ENCODE data around the gene SEMA6C. TPM values are rescaled to one million over a fixed set of nuclear protein-coding genes. Genes with fewer than 3 reads are reported as not detected.

The SEMA6C gene
- total and polyA plus RNA-seq, 2 of the 13 experiments (the other 11 are each of a cell fraction or from before 2014, with no cell fraction given) = 1.4 to 2.9 TPM

GRCh38 chr1:151124763-151125403 is 21.5 kb downstream of the SEMA6C start (continued):
- TF ChIP-seq ZNF563 (CRISPR knock-in tag; IDR thresholded peaks at IDR 0.05) (no peak), THAP8 (CRISPR knock-in tag; IDR thresholded peaks at IDR 0.05; ENCODE audit: borderline replicate concordance) (no peak), SRSF1 (optimal IDR thresholded peaks at IDR 0.05; ENCODE audit: low read depth, low read length) (no peak), NFKBIZ (CRISPR knock-in tag; IDR thresholded peaks at IDR 0.05) (no peak), EP300 (IDR thresholded peaks at IDR 0.05; ENCODE audit: low read depth in 2 of 2, low read length in 2 of 2) (0 out of 4 replicates have a peak, but pooled peaks of 1 of the 2 experiments have one; percentile 9), EP300 (CRISPR knock-in tag; IDR thresholded peaks at IDR 0.05; ENCODE audit: borderline replicate concordance) (no peak), ZNF644 (CRISPR knock-in tag; IDR thresholded peaks at IDR 0.05; ENCODE audit: low read depth) (peak; percentile 63; the same call in 1 of the 2 replicates), MIXL1 (CRISPR knock-in tag; IDR thresholded peaks at IDR 0.05) (no peak; the same call in 1 of the 2 replicates), NCOA2 (CRISPR knock-in tag; IDR thresholded peaks at IDR 0.05) (peak; percentile 31; the same call in 1 of the 2 replicates), NR2F6 (IDR thresholded peaks at IDR 0.05) (0 out of 2 replicates have a peak, but pooled peaks have one; percentile 32), NR2F6 (CRISPR knock-in tag; IDR thresholded peaks at IDR 0.05) (peak; percentile 79), TIGD3 (CRISPR knock-in tag; IDR thresholded peaks at IDR 0.05; ENCODE audit: borderline replicate concordance) (no peak), ARNT (IDR thresholded peaks at IDR 0.05) (no peak), U2AF1 (optimal IDR thresholded peaks at IDR 0.05; ENCODE audit: low read depth, low read length) (no peak), ZC3H4 (CRISPR knock-in tag; IDR thresholded peaks at IDR 0.05; ENCODE audit: borderline replicate concordance) (no peak), FOXA3 (CRISPR knock-in tag; IDR thresholded peaks at IDR 0.05) (peak; percentile 41), THAP11 (CRISPR knock-in tag; IDR thresholded peaks at IDR 0.05) (0 out of 2 replicates have a peak, but pooled peaks have one; percentile 22)
- TF ChIP-seq, protein P1, sequence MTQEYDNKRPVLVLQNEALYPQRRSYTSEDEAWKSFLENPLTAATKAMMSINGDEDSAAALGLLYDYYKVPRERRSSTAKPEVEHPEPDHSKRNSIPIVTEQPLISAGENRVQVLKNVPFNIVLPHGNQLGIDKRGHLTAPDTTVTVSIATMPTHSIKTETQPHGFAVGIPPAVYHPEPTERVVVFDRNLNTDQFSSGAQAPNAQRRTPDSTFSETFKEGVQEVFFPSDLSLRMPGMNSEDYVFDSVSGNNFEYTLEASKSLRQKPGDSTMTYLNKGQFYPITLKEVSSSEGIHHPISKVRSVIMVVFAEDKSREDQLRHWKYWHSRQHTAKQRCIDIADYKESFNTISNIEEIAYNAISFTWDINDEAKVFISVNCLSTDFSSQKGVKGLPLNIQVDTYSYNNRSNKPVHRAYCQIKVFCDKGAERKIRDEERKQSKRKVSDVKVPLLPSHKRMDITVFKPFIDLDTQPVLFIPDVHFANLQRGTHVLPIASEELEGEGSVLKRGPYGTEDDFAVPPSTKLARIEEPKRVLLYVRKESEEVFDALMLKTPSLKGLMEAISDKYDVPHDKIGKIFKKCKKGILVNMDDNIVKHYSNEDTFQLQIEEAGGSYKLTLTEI (CRISPR knock-in tag; conservative IDR thresholded peaks at IDR 0.05) = no peak
- TF ChIP-seq, protein P2, sequence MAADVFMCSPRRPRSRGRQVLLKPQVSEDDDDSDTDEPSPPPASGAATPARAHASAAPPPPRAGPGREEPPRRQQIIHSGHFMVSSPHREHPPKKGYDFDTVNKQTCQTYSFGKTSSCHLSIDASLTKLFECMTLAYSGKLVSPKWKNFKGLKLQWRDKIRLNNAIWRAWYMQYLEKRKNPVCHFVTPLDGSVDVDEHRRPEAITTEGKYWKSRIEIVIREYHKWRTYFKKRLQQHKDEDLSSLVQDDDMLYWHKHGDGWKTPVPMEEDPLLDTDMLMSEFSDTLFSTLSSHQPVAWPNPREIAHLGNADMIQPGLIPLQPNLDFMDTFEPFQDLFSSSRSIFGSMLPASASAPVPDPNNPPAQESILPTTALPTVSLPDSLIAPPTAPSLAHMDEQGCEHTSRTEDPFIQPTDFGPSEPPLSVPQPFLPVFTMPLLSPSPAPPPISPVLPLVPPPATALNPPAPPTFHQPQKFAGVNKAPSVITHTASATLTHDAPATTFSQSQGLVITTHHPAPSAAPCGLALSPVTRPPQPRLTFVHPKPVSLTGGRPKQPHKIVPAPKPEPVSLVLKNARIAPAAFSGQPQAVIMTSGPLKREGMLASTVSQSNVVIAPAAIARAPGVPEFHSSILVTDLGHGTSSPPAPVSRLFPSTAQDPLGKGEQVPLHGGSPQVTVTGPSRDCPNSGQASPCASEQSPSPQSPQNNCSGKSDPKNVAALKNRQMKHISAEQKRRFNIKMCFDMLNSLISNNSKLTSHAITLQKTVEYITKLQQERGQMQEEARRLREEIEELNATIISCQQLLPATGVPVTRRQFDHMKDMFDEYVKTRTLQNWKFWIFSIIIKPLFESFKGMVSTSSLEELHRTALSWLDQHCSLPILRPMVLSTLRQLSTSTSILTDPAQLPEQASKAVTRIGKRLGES (CRISPR knock-in tag; IDR thresholded peaks at IDR 0.05; ENCODE audit: borderline replicate concordance) = no peak
- TF ChIP-seq, protein P3, sequence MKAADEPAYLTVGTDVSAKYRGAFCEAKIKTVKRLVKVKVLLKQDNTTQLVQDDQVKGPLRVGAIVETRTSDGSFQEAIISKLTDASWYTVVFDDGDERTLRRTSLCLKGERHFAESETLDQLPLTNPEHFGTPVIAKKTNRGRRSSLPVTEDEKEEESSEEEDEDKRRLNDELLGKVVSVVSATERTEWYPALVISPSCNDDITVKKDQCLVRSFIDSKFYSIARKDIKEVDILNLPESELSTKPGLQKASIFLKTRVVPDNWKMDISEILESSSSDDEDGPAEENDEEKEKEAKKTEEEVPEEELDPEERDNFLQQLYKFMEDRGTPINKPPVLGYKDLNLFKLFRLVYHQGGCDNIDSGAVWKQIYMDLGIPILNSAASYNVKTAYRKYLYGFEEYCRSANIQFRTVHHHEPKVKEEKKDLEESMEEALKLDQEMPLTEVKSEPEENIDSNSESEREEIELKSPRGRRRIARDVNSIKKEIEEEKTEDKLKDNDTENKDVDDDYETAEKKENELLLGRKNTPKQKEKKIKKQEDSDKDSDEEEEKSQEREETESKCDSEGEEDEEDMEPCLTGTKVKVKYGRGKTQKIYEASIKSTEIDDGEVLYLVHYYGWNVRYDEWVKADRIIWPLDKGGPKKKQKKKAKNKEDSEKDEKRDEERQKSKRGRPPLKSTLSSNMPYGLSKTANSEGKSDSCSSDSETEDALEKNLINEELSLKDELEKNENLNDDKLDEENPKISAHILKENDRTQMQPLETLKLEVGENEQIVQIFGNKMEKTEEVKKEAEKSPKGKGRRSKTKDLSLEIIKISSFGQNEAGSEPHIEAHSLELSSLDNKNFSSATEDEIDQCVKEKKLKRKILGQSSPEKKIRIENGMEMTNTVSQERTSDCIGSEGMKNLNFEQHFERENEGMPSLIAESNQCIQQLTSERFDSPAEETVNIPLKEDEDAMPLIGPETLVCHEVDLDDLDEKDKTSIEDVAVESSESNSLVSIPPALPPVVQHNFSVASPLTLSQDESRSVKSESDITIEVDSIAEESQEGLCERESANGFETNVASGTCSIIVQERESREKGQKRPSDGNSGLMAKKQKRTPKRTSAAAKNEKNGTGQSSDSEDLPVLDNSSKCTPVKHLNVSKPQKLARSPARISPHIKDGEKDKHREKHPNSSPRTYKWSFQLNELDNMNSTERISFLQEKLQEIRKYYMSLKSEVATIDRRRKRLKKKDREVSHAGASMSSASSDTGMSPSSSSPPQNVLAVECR (CRISPR knock-in tag; IDR thresholded peaks at IDR 0.05; ENCODE audit: borderline replicate concordance) = no peak
